CMK (cell line): ENCODE measurements around the gene SPPL2C.
"Not testable (repeated sequence)": the region's sequence is repeated elsewhere in the genome, so short reads cannot be mapped to it uniquely, and the experiment has no call there.

Experiments used
- DNase-seq: peaks from one replicate; pipeline ENCODE4 v3.0.0-alpha.2; 2010; ENCODE audit warnings: low read depth

The SPPL2C gene

GRCh38 chr17:45851022-45851421 lies 6.3 kb downstream of the SPPL2C start:
- no peak for DNase-seq

- no peak for DNase-seq
Observed at GRCh38 chr17:45851464-45851863, 6.8 kb downstream of the SPPL2C start.

- DNase-seq = no peak
Observed at GRCh38 chr17:45851873-45852272, 7.2 kb downstream of the SPPL2C start.

- DNase-seq = peak; percentile 40
Observed at GRCh38 chr17:45852535-45853297, 8.0 kb downstream of the SPPL2C start.

- DNase-seq = no peak
Observed at GRCh38 chr17:45854209-45854608, 9.5 kb downstream of the SPPL2C start.

- no peak for DNase-seq
Observed at GRCh38 chr17:45855691-45856336, 11.1 kb downstream of the SPPL2C start.

- DNase-seq = no peak
Observed at GRCh38 chr17:45857977-45858708, 13.5 kb downstream of the SPPL2C start.

- no peak for DNase-seq
Observed at GRCh38 chr17:45861165-45861564, 16.5 kb downstream of the SPPL2C start.

- DNase-seq = not testable (repeated sequence)
Observed at GRCh38 chr17:45862127-45862526, 17.4 kb downstream of the SPPL2C start.

GRCh38 chr17:45863857-45864654 lies 19.4 kb downstream of the SPPL2C start:
- no peak for DNase-seq

- no peak for DNase-seq
Observed at GRCh38 chr17:45867171-45867570, 22.5 kb downstream of the SPPL2C start.

GRCh38 chr17:45867702-45868101 lies 23.0 kb downstream of the SPPL2C start:
- DNase-seq = peak; percentile 4

- no peak for DNase-seq
Observed at GRCh38 chr17:45868276-45868675, 23.6 kb downstream of the SPPL2C start.

- no peak for DNase-seq
Observed at GRCh38 chr17:45869676-45870341, 25.1 kb downstream of the SPPL2C start.

- DNase-seq = no peak
Observed at GRCh38 chr17:45870342-45870974, 25.8 kb downstream of the SPPL2C start.

- DNase-seq = no peak
Observed at GRCh38 chr17:45871718-45872117, 27.0 kb downstream of the SPPL2C start.

GRCh38 chr17:45873728-45874127 lies 29.0 kb downstream of the SPPL2C start:
- DNase-seq = no peak

GRCh38 chr17:45874151-45874550 lies 29.5 kb downstream of the SPPL2C start:
- no peak for DNase-seq

GRCh38 chr17:45876539-45876938 lies 31.9 kb downstream of the SPPL2C start:
- no peak for DNase-seq

GRCh38 chr17:45877467-45877866 lies 32.8 kb downstream of the SPPL2C start:
- no peak for DNase-seq

GRCh38 chr17:45883063-45883462 lies 38.4 kb downstream of the SPPL2C start:
- no peak for DNase-seq
